HL-60 (cell line): ENCODE measurements around the gene LSAMP.

ENCODE experiments used
- GABPA ChIP-seq: IDR thresholded peaks from 2 replicates; pipeline ENCODE4 v1.6.1; 2012; ENCODE audit warnings: low read depth
- POLR2AphosphoS5 ChIP-seq: IDR thresholded peaks from 2 replicates; pipeline ENCODE4 v1.6.1; 2012; ENCODE audit warnings: low read depth
- REST ChIP-seq: IDR thresholded peaks from 2 replicates; pipeline ENCODE4 v1.6.1; 2012; ENCODE audit warnings: low read depth; ENCODE audit not compliant: insufficient replicate concordance
- TF ChIP-seq, protein P1 (sequence below): IDR thresholded peaks from one replicate; pipeline ENCODE4 v1.5.1; 2011; ENCODE audit warnings: low read length, control low read depth, inconsistent platforms; ENCODE audit not compliant: insufficient read depth

DNA sequence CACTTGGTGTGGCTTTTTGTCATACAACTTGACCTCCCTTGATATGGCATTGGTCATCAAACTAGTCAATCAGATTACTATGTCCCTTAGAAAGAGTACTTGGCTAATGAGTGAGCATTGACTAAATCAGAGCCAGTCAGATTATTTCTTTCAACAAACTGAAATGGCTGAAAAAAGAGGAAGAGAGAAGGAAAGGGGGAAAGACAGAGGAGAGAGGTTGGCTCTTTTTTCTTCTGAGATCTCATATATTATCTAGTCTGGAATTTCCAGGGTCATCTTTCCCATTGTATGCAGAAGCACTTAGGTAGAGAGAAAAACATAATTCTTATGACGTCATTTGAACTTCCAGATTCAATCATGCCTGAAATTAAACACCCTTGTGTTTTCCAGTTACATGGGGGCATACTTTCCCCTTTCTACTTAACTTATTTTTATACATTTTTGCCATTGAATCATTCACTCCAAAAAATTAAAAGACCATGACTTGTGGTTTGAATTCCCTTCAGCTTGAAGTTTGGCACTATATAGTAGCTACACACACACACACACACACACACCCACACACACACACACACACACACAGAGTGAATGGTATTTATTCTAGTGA lies 387.8 kb downstream of the LSAMP start:
- TF ChIP-seq, protein P1, sequence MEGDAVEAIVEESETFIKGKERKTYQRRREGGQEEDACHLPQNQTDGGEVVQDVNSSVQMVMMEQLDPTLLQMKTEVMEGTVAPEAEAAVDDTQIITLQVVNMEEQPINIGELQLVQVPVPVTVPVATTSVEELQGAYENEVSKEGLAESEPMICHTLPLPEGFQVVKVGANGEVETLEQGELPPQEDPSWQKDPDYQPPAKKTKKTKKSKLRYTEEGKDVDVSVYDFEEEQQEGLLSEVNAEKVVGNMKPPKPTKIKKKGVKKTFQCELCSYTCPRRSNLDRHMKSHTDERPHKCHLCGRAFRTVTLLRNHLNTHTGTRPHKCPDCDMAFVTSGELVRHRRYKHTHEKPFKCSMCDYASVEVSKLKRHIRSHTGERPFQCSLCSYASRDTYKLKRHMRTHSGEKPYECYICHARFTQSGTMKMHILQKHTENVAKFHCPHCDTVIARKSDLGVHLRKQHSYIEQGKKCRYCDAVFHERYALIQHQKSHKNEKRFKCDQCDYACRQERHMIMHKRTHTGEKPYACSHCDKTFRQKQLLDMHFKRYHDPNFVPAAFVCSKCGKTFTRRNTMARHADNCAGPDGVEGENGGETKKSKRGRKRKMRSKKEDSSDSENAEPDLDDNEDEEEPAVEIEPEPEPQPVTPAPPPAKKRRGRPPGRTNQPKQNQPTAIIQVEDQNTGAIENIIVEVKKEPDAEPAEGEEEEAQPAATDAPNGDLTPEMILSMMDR: no peak
- TF ChIP-seq REST: no peak
- no peak for TF ChIP-seq POLR2AphosphoS5
- TF ChIP-seq GABPA: no peak
